H1 (cell line): ENCODE measurements around the gene GRIK4. TPM values are rescaled to one million over a fixed set of nuclear protein-coding genes. Genes with fewer than 3 reads are reported as not detected.

Experiments
- ATF2 ChIP-seq: IDR thresholded peaks from 2 replicates; pipeline ENCODE4 v1.6.1; 2012; ENCODE audit warnings: low read length, inconsistent platforms
- polyA plus RNA-seq, 7 experiments: library from polyadenylated mRNA; depleted of rRNA in 3 of 7; stranded (reverse) in 5 of 7; unstranded in 2 of 7; fragments of >200 nt in 5 of 7; fragments of 200-250 nt in 2 of 7; gene quantifications; 1 replicate in 5 of 7; 2 replicates in 1 of 7; 4 replicates in 1 of 7; pipeline versions ENCODE4 v1.2.1 to v1.2.3, GENCODE V29; 2011 to 2013; ENCODE audit warnings: missing spikeins in 2 of 7, mixed read lengths in 2 of 7
- total RNA-seq: library from RNA; stranded (reverse); fragmentation: NEBNext Ultra II Directional; extraction: Animal tissue kit (Norgen Biotek cat#: 25700); gene quantifications from 2 replicates; pipeline ENCODE4 v1.2.1, GENCODE V29; 2021

GRIK4 gene
- total and polyA plus RNA-seq, 2 of the 8 experiments (the other 6 are each of a cell fraction or from before 2014, with no cell fraction given): 1.2 to 2.9 TPM

GRCh38 chr11:120666121-120666639, 154.6 kb downstream of the GRIK4 start (continued):
- no peak for TF ChIP-seq ATF2
